RWPE2 (cell line): ENCODE results near the gene MCRIP1.

ENCODE experiments used
- ATAC-seq: fragments of 200-7000 bp; cut with Tn5 transposase; 3 replicates; pipeline ENCODE4 v1.9.1; 2021; ENCODE audit warnings: low read depth
- DNase-seq: peaks from one replicate; pipeline ENCODE4 v3.0.0-alpha.2; 2020; ENCODE audit warnings: low spot score
- H3K27ac ChIP-seq: fragments of 450-650 bp; 2 replicates; pipeline ENCODE4 v1.5.1; 2017; ENCODE audit warnings: mild to moderate bottlenecking; ENCODE audit not compliant: poor library complexity, severe bottlenecking
- H3K27me3 ChIP-seq: fragments of 250-450 bp; sonication (Bioruptor Pico); 2 replicates; pipeline ENCODE4 v1.5.1; 2021; ENCODE audit warnings: mild to moderate bottlenecking, moderate library complexity; ENCODE audit not compliant: insufficient read depth, poor library complexity, severe bottlenecking
- H3K36me3 ChIP-seq: fragments of 250-450 bp; sonication (Bioruptor Pico); 2 replicates; pipeline ENCODE4 v1.5.1; 2020; ENCODE audit warnings: low read depth, mild to moderate bottlenecking, moderate library complexity
- H3K4me1 ChIP-seq: fragments of 250-450 bp; sonication (Bioruptor Pico); 2 replicates; pipeline ENCODE4 v1.5.1; 2021; ENCODE audit warnings: mild to moderate bottlenecking, moderate library complexity; ENCODE audit not compliant: insufficient read depth, poor library complexity, severe bottlenecking
- H3K4me3 ChIP-seq: fragments of 250-450 bp; sonication (Bioruptor Pico); 2 replicates; pipeline ENCODE4 v1.5.1; 2021; ENCODE audit warnings: mild to moderate bottlenecking, moderate library complexity; ENCODE audit not compliant: severe bottlenecking
- H3K9me3 ChIP-seq: fragments of 250-450 bp; sonication (Bioruptor Pico); 2 replicates; pipeline ENCODE4 v1.5.1; 2021; ENCODE audit warnings: mild to moderate bottlenecking, moderate library complexity; ENCODE audit not compliant: severe bottlenecking
- CTCF ChIP-seq: fragments of 450-650 bp; IDR thresholded peaks from one replicate; pipeline ENCODE4 v1.5.1; 2017; ENCODE audit warnings: mild to moderate bottlenecking, moderate library complexity; ENCODE audit not compliant: poor library complexity, severe bottlenecking

Gene MCRIP1

DNA sequence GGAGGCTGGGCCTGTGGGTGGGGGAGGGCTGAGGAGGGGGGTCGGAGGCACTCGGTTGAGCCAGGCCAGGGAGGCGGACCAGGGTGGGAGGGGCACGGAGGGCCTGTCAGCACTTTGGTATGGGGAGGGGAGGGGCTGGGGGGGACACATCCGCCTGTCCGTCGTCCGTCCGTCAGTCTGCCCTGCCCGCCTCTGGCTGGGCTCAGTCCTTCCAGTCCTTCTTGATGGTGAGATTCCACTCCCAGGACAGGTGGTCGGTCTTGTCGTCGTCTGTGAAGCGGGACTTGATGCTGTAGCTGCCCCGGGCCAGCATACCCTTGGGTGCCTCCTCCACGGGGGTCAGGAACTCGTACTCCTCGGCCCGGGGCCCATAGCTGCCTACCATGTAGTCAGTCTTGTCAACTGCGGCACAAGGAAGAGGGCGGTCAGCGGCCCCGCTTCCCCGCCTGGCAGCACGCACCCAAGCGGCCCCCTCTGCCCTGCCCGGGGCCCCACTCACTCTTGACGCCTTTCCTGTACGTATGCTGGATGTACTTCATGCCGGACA is 35.7 kb upstream of the MCRIP1 start:
- DNase-seq (peak; percentile 96), ATAC-seq (peak; percentile 36)
- H3K36me3 ChIP-seq = peaks cover 54% of the 10 kb centered on the region
- no peaks in the 10 kb centered on the region for H3K9me3 ChIP-seq
- peak overlapping the region; percentile 82 for H3K4me3 ChIP-seq
- TF ChIP-seq CTCF = no peak
- peak overlapping the region; percentile 98 for H3K27ac ChIP-seq
- H3K27me3 ChIP-seq = no peaks in the 10 kb centered on the region
- peaks cover 31% of the 10 kb centered on the region for H3K4me1 ChIP-seq

- Histone ChIP-seq H3K27me3 (no peaks in the 10 kb centered on the region), H3K4me1 (peaks cover 31% of the 10 kb centered on the region), H3K36me3 (peaks cover 60% of the 10 kb centered on the region), H3K9me3 (no peaks in the 10 kb centered on the region), H3K4me3 (no peak overlapping the region), H3K27ac (peak overlapping the region; percentile 98)
- peak; percentile 73 for DNase-seq
- ATAC-seq = peak; percentile 7
- TF ChIP-seq CTCF = no peak
Observed at GRCh38 chr17:81867991-81868673, 35.0 kb upstream of the MCRIP1 start.

- peak; percentile 84 for DNase-seq
- H3K4me3 ChIP-seq = no peak overlapping the region
- H3K4me1 ChIP-seq = peaks cover 27% of the 10 kb centered on the region
- ATAC-seq = peak; percentile 42
- H3K9me3 ChIP-seq = no peaks in the 10 kb centered on the region
- no peak for TF ChIP-seq CTCF
- peaks cover 67% of the 10 kb centered on the region for H3K36me3 ChIP-seq
- H3K27ac ChIP-seq = peak overlapping the region; percentile 98
- H3K27me3 ChIP-seq = no peaks in the 10 kb centered on the region
Observed at GRCh38 chr17:81867170-81867990, 34.3 kb upstream of the MCRIP1 start.

- ATAC-seq = peak; percentile 0; the same call in 1 of the 3 replicates
- Histone ChIP-seq H3K4me1 (peaks cover 23% of the 10 kb centered on the region), H3K27ac (peak overlapping the region; percentile 98), H3K36me3 (peaks cover 73% of the 10 kb centered on the region), H3K9me3 (no peaks in the 10 kb centered on the region), H3K27me3 (no peaks in the 10 kb centered on the region), H3K4me3 (no peak overlapping the region)
- TF ChIP-seq CTCF = no peak
- peak; percentile 73 for DNase-seq
Observed at GRCh38 chr17:81866440-81867169, 33.5 kb upstream of the MCRIP1 start.
